OCI-LY7 (cell line): ENCODE measurements around the gene TNNI3K.

Experiments
- CTCF ChIP-seq: fragments of 200-600 bp; sonication (generic); conservative IDR thresholded peaks from 2 replicates; pipeline ENCODE4 v1.5.1; 2014; ENCODE audit warnings: mild to moderate bottlenecking, antibody characterized with exemption, low read length, moderate library complexity, mixed read lengths
- EZH2phosphoT487 ChIP-seq: fragments of 200-600 bp; sonication (generic); IDR thresholded peaks from 2 replicates; pipeline ENCODE4 v1.6.1; 2018; ENCODE audit warnings: low read depth, borderline replicate concordance, mild to moderate bottlenecking, mixed run types, antibody characterized with exemption, low read length, moderate library complexity, mixed read lengths

DNA sequence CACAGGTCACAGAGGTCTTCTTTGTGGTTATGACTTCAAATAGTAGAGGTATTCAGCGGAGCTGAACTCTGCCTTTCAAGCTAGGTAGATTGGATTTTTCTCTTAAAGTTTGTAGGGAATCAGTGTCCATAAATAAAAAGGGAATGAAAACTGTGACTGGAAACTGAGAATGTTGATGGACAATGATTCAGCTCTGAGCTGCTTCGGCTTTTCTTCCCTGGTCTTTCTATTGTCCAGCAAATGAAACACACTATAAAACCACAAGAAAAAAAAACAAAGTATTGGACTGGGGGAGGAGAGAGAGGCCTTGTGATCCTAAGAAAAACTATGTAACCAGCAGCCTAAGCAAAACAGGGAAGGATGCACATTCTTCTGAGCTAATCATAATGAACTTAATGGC is 11.1 kb downstream of the TNNI3K start:
- TF ChIP-seq CTCF (no peak), EZH2phosphoT487 (no peak)
